HG03196 (cell line): ENCODE measurements around the gene PAQR6.

ENCODE experiments used
- ATAC-seq: cut with Tn5 transposase; IDR thresholded peaks from one replicate; pipeline ENCODE4 v1.9.1; 2021; ENCODE audit not compliant: unreplicated experiment

The PAQR6 gene, protein sequence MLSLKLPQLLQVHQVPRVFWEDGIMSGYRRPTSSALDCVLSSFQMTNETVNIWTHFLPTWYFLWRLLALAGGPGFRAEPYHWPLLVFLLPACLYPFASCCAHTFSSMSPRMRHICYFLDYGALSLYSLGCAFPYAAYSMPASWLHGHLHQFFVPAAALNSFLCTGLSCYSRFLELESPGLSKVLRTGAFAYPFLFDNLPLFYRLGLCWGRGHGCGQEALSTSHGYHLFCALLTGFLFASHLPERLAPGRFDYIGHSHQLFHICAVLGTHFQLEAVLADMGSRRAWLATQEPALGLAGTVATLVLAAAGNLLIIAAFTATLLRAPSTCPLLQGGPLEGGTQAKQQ

GRCh38 chr1:156247460-156248322 is at the start of gene PAQR6:
Gene PAQR6, minus strand, starts transcription at chr1:156248056. Its CDS starts 1,325 bp downstream, at chr1:156246731.
- ATAC-seq: no peak

DNA sequence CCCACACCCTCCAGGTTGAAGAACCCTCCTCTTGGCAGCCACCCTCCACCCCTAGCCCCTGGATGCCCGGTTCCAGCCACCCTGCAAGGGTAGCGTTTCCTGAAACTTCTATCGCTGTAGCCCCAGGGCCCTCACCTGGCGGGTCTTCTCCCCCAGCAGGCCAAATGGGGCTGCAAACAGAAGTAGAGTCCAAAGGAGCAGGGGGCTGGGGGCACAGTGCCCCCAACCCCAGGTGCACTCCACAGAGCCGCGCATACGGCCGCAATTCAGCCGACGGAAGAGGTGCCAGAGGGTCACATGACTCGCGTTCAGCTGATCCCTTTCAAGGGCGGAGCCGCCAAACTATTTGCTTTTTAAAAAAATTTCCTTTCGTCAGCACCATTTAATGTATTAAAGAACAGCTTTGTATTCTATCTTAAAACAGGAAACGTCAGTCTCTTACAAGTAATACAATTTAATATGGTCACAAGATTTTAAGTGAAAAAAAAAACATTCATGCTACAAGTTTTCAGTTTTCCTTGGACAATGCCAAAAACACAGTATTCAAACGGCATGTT is 47.6 kb upstream of the PAQR6 start, which contains the start of gene GLMP:
GLMP (minus strand) TSS at position 289 of the 557 bp plus-strand sequence; CDS start at position 255, 34 bp downstream.
- no peak for ATAC-seq

DNA sequence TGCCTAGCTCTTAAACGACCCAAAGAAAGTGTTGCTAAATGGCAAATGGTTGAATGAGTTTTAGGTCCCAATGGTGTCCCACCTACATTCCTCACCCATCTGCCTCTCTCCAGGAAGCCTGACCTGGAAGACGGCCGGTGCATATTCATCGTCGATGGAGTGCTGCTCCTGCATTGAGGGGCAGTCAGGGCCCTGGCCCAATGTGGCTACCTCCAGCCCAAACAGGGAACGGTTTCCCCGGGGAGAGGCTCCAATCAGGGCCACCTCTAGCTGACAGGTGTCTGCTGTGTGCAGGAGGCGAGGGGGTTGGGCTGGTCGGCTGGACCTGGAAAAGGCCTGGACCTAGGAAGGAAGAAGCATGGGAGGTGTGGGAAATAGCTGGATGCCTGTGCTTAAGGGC is 46.0 kb upstream of the PAQR6 start:
- no peak for ATAC-seq

GRCh38 chr1:156293098-156293434 is 45.2 kb upstream of the PAQR6 start:
- no peak for ATAC-seq

DNA sequence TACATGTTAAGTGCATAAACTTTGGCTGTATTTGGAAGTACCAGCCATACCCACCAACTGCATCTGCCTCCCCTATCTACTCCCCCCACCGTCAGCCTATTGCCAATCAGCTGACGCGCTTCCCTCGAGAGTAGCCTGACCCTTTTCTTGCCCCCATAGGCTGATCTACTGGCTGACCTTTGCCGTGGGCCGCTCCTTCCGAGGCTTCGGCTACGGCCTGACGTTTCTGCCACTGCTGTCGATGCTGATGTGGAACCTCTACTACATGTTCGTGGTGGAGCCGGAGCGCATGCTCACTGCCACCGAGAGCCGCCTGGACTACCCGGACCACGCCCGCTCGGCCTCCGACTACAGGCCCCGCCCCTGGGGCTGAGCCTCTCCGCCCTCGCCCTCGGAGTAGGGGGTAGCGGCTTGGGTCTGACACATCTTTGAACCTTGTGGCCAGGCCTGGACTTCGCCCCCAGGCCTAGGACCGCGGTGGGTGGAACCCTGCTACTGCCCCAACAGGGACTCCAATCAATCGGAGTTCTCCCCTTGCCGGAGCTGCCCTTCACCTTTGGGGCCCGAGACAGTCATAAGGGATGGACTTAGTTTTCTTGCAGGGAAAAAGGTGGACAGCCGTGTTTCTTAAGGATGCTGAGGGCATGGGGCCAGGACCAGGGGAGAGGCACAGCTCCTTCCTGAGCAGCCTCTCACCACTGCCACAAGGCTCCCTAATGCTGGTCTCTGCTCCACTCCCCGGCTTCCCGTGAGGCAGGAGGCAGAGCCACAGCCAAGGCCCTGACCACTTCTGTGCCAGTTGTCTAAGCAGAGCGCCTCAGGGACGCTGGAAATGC is 43.6 kb upstream of the PAQR6 start:
- ATAC-seq: no peak

- no peak for ATAC-seq
Measured at GRCh38 chr1:156289857-156290256, 42.0 kb upstream of the PAQR6 start.

DNA sequence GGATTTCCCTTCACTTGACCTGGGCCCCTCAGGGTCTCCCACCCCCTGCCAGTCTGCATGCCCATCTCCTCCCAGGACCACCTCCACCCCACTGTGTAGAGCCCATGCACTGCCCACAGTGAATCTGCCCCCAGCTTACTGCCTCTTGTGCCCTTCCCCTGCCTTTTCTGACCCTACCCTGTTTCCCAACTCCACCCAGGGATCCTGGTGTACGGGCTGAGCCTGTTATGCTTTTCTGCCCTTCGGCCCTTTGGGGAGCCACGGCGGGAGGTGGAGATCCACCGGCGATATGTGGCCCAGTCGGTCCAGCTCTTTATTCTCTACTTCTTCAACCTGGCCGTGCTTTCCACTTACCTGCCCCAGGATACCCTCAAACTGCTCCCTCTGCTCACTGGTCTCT is 38.2 kb upstream of the PAQR6 start:
- no peak for ATAC-seq

- ATAC-seq: no peak
Measured at GRCh38 chr1:156285437-156285836, 37.6 kb upstream of the PAQR6 start.

GRCh38 chr1:156284757-156285156 is 36.9 kb upstream of the PAQR6 start:
- ATAC-seq: no peak

GRCh38 chr1:156284112-156284511 is 36.3 kb upstream of the PAQR6 start, which contains the start of gene TMEM79:
Gene TMEM79, plus strand, starts transcription at chr1:156284325. Its CDS starts 902 bp downstream, at chr1:156285227.
- no peak for ATAC-seq

GRCh38 chr1:156283521-156283920 is 35.7 kb upstream of the PAQR6 start:
- no peak for ATAC-seq

- ATAC-seq: peak; percentile 72
Measured at GRCh38 chr1:156282479-156283222, 34.8 kb upstream of the PAQR6 start, which contains the start of gene SMG5. Gene SMG5, minus strand, starts transcription at chr1:156282825. Its CDS starts 145 bp downstream, at chr1:156282680.

DNA sequence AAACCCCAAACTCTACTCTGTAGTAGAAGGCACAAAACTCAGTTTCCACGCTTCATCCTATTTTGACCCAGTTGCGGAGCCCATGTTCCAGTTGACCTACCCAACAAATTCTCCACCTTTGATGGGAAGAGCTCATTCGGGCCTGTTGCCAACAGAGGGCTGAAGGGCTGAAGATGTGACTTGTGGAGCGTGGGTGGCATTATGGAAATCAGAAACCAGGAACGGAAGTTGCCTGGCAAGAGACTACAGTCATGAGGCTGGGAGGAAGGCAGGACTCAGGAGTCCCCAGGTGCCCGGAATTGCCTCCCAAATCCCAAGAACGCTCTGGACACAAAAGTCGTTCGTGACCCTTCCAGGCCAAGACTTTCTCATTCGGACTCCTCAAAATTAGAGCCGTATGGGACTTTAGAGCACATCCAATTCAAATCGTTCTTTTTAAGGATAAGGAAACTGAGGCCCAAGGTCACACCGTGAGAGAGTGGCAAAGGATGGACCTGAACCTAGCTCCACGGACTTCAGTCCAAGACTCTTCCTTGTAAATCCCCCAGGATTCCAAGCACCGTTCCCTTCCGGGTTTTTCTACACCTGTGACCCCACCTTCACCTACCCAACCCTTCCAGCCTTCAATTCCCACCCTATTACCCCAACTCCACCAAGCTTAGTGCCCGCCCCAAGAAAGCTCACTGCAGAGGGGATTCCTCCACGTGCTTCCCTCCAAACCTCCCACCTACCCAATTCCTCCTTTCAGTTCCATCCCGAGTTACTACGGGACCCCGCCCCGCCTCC is 34.0 kb upstream of the PAQR6 start:
- peak; percentile 2 for ATAC-seq

GRCh38 chr1:156281281-156281680 is 33.4 kb upstream of the PAQR6 start:
- peak; percentile 42 for ATAC-seq

DNA sequence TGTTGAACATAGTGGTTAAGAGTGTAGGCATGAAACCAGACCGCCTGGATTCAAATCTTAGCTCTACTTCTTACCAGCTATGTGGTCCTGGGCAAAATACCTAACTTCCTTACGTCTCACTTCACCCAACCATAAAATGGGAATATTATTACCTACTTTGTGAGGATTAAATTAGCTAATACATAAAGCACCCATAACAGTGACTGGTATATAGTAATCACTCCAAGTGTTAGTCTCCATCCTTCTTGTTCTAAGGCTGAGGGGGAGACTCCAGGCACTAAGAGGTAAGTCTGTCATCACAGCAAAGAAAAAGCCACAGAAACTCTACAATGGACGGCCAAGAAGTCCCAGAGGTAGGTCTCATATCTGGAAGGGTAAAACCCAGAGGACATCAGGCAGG is 32.0 kb upstream of the PAQR6 start:
- ATAC-seq: no peak

DNA sequence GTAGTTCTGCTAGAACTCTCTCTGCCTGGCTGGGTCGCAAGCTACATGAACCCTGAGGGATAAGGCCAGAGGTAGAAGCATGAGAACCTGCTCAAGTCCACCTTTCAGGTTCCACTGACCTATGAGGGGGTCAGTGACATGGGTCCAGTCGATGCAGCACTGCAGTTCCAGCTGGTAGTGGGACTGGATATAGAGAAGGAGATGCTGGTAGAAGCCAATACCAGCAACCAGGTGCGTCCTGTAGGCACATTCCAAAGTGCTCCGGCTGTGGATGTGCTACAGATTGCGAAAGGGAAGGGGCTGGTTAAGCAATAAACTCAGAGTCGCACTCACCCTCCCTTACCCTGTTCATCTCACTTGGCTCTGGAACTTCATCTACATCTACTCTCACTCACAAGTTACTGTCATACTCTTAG is 29.1 kb upstream of the PAQR6 start:
- ATAC-seq: no peak

DNA sequence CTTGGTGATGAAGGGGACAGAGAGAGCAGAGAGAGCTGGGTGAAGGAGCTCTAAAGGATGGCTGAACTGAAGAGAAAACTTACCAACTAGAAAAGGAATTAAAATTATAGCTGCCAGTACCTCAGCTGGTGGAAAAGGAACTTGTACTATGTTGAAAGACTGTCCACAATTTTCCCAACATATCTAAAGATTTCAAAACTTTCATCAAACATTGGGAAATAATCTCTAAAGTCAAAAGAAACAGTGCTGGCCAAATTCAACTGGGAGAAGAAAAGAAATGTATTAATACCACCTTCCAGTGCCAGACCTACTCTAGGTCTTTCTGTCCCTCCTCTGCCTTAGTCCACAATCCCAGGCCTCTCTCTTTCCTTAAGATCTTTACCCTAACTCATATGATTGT is 28.7 kb upstream of the PAQR6 start:
- ATAC-seq: no peak

- ATAC-seq: no peak
Measured at GRCh38 chr1:156270314-156270713, 22.5 kb upstream of the PAQR6 start.

- ATAC-seq: no peak
Measured at GRCh38 chr1:156268336-156268735, 20.5 kb upstream of the PAQR6 start.
